ENCODE results near the gene AACS. TPM values are rescaled to one million over a fixed set of nuclear protein-coding genes. Genes with fewer than 3 reads are reported as not detected.

The AACS gene
- polyA plus RNA-seq, 2 of the 4 experiments (the other 2 are of a cell fraction): 18.6 to 20.4 TPM

GRCh38 chr12:125133616-125134015, 68.4 kb downstream of the AACS start:
- ChIA-PET CTCF (no interaction called here), POLR2A (no interaction called here)
- ATAC-seq (no peak), DNase-seq (ENCODE audit: low read depth in 1 of 2, low spot score in 1 of 2) (no peak), FAIRE-seq (no peak)
- peaks cover 3% of the 10 kb centered on the region; the same call in 1 of the 3 replicates for H3K4me1 ChIP-seq
- H3K4me2 ChIP-seq: no peak overlapping the region
- H3K9me3 ChIP-seq: no peaks in the 10 kb centered on the region
- TF ChIP-seq HMGXB4 (CRISPR knock-in tag; IDR thresholded peaks at IDR 0.05; ENCODE audit: borderline replicate concordance) (no peak), JUN (IDR thresholded peaks at IDR 0.05) (no peak), HOXB13 (CRISPR knock-in tag; IDR thresholded peaks at IDR 0.05; ENCODE audit: low read depth) (no peak), HEYL (CRISPR knock-in tag; IDR thresholded peaks at IDR 0.05) (no peak), RAD21 (conservative IDR thresholded peaks at IDR 0.05 in 1 of 2, IDR thresholded peaks at IDR 0.05 in 1 of 2) (no peak), CBX2 (IDR thresholded peaks at IDR 0.05; ENCODE audit: borderline replicate concordance, low read depth) (no peak), NFE2L2 (conservative IDR thresholded peaks at IDR 0.05; ENCODE audit: low read length) (no peak), MAZ (IDR thresholded peaks at IDR 0.05; ENCODE audit: borderline replicate concordance, low read depth, low read length) (no peak), RNF2 (IDR thresholded peaks at IDR 0.05; ENCODE audit: borderline replicate concordance, low read depth) (no peak), CHD2 (IDR thresholded peaks at IDR 0.05; ENCODE audit: low read length, partially characterized antibody) (no peak), GATA3 (IDR thresholded peaks at IDR 0.05; ENCODE audit: borderline replicate concordance) (no peak), NR3C1 (IDR thresholded peaks at IDR 0.05) (no peak), CBX8 (IDR thresholded peaks at IDR 0.05) (no peak), MAFK (IDR thresholded peaks at IDR 0.05; ENCODE audit: partially characterized antibody) (no peak), MYC (IDR thresholded peaks at IDR 0.05; ENCODE audit: borderline replicate concordance, low read length) (no peak), EHMT2 (IDR thresholded peaks at IDR 0.05; ENCODE audit: low read depth) (no peak), BHLHE40 (IDR thresholded peaks at IDR 0.05; ENCODE audit: low read depth, low read length) (no peak), TP53 (CRISPR knock-in tag; IDR thresholded peaks at IDR 0.05) (no peak), CTCF (IDR thresholded peaks at IDR 0.05) (no peak)
- H3K4me3 ChIP-seq: no peak overlapping the region
- 88% methylated on average over 4 of the region's 12 CpGs for WGBS (ENCODE audit: missing lambda C conversion rate)
- no peak overlapping the region for H3K27ac ChIP-seq

- no peak for DNase-seq (ENCODE audit: low read depth in 1 of 2, low spot score in 1 of 2)
- H3K4me3 ChIP-seq: no peak overlapping the region
- 82% methylated on average over 14 of the region's 14 CpGs for whole genome bisulfite sequencing (ENCODE audit: missing lambda C conversion rate)
- FAIRE-seq: no peak
- H3K9me3 ChIP-seq: no peaks in the 10 kb centered on the region
- POLR2A ChIA-PET: no interaction called here
- H3K27ac ChIP-seq: no peak overlapping the region
- H3K4me1 ChIP-seq: peaks cover 3% of the 10 kb centered on the region; the same call in 2 of the 3 replicates
- H3K4me2 ChIP-seq: no peak overlapping the region
- no peak for TF ChIP-seq ZNF302 (CRISPR knock-in tag; IDR thresholded peaks at IDR 0.05)
- TF ChIP-seq HOXB13 (CRISPR knock-in tag; IDR thresholded peaks at IDR 0.05; ENCODE audit: low read depth): no peak
- no peak for TF ChIP-seq CBX8 (IDR thresholded peaks at IDR 0.05)
- no peak for TF ChIP-seq POLR2AphosphoS2 (conservative IDR thresholded peaks at IDR 0.05; ENCODE audit: low read length)
- no peak for TF ChIP-seq JUNB (IDR thresholded peaks at IDR 0.05)
- TF ChIP-seq MAX (IDR thresholded peaks at IDR 0.05): no peak
- no peak for TF ChIP-seq ZFP36 (IDR thresholded peaks at IDR 0.05; ENCODE audit: borderline replicate concordance, partially characterized antibody)
- TF ChIP-seq KDM5A (IDR thresholded peaks at IDR 0.05): no peak
- no peak for TF ChIP-seq NPAS2 (CRISPR knock-in tag; IDR thresholded peaks at IDR 0.05; ENCODE audit: borderline replicate concordance)
- no peak for TF ChIP-seq CEBPB (IDR thresholded peaks at IDR 0.05)
- no peak for ATAC-seq
- CTCF ChIA-PET: no interaction called here
These were observed 69.3 kb downstream of the AACS start for GRCh38 chr12:125134576-125134975.

Data from A549 (cell line).